GM10266 (cell line): ENCODE data around the gene BCL3.
A peak's percentile ranks its signal among the peaks of the same experiment; 100 is the strongest.

Experiments used
- DNase-seq: peaks from one replicate; pipeline ENCODE4 v3.0.0; 2012; ENCODE audit errors: extremely low spot score
- TF ChIP-seq, protein P1 (sequence below): IDR thresholded peaks from 2 replicates; pipeline ENCODE4 v1.5.1; 2012; ENCODE audit warnings: mild to moderate bottlenecking, low read depth; ENCODE audit not compliant: control insufficient read depth, insufficient read depth; ENCODE audit errors: missing control alignments

BCL3 gene

DNA sequence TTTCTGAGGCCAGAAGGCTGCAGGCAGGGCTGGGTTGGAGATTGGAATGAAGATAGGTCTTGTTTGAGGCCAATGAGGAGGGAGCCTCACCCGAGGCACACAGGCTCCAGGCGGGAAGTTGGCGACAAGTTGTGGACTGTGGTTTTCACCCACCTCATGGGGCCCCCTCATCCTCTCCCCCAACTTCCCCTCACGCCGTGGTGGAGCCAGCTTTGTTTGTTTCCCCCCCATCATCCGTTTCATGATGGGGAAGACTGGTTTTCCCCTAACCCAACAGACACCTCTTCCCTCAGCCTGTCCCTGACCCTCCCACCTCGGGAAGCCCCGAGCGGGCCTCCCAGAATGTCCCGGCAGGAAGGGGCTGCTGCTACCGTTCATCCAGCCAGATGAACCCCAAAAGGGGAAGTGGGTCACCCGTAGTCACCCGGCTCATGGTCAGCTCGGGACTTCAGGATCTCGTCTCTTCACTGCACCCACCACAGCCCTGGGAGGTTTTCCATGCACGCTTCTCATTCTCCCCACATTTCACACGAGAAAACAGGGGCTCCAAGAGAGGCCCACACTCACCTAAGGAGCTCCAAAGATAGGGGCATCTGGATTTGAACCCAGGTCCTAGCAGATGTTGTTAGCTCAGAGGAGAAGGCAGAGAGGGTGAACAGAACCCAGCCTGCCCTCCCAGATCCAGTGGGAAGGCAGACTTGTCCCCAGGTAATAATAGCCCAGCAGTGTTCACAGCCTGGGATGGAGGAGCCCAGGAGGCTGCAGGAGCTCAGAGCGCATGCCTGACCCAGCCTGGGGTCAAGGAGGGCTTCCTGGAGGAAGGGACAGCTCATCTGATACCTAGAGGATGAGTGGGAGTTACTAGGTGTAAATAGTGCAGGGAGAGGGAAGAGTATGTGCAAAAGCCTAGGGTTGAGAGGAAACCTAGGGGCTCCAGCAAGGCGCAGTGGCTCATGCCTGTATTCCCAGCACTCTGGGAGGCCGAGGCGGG is 26.1 kb upstream of the BCL3 start:
- DNase-seq = peak; percentile 64
- TF ChIP-seq, protein P1, sequence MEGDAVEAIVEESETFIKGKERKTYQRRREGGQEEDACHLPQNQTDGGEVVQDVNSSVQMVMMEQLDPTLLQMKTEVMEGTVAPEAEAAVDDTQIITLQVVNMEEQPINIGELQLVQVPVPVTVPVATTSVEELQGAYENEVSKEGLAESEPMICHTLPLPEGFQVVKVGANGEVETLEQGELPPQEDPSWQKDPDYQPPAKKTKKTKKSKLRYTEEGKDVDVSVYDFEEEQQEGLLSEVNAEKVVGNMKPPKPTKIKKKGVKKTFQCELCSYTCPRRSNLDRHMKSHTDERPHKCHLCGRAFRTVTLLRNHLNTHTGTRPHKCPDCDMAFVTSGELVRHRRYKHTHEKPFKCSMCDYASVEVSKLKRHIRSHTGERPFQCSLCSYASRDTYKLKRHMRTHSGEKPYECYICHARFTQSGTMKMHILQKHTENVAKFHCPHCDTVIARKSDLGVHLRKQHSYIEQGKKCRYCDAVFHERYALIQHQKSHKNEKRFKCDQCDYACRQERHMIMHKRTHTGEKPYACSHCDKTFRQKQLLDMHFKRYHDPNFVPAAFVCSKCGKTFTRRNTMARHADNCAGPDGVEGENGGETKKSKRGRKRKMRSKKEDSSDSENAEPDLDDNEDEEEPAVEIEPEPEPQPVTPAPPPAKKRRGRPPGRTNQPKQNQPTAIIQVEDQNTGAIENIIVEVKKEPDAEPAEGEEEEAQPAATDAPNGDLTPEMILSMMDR = no peak

DNA sequence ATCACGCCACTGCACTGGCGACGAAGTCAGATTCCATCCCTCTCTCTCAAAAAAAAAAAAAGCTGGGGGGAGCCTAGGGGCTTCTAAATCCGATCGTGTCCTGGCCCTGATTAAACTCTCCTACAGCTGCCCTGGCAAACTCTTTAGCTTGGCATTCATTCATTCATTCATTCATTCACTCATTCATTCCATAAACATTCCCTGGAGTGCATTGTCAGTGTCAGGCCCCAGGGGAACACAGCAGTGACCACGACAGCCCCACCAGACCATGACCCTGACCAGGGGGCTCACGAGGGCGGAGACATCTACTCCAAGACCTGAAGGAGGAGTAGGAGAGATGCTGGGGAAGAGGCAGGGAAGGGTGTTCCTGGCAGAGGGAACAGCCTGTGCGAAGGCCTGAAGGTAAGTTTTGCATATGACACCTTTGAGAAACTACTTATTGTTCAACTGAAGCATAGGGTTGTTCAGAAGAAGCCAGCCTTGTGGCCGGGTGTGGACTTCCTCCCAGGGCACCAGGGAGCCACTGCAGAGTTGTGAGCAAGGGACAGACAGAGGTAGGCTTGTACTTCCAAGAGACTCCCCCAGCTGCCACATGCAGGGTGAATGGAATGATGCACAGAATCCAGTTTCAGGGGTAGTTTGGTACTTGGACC is 25.1 kb upstream of the BCL3 start:
- DNase-seq = no peak
- TF ChIP-seq, protein P1 = no peak

DNA sequence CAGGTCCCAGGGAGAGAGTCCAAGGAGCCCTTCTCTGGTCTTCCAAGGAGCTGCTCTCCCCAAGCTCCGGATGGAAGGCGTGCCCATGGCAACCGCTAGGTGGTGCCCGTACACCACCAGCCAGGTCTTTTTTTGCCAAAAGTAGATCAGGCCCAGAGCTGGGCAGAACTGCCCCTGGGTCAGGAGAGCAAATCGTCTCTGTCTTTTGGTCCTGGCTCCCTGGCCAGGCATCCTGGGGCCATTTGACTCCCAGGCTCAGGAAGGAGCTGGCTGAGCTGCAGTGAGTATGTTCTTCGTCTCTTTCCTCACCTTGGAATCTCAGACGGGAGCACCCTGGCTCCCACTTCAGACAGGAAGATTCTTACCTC is 24.6 kb upstream of the BCL3 start:
- DNase-seq = peak; percentile 82
- TF ChIP-seq, protein P1 = peak; percentile 93

DNA sequence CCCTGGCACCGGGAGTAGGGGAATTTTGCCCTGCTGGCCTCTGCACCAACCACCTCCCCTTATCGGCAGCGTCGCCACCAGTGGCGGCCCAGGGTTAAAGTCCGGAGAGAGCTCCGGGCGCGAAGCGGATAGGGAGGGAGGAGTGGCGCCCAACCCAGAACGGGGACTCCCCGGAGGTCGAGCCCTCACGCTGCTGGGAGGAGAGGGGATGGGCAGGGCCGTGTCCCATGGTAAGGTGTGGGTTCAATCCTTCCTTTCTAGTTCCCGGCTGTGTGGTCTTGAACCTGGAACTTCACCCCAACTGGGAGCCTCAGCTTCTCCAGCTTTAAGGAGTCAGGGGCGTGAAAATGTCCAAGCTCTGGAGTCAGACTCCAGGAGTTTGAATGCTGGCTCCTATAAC is 23.3 kb upstream of the BCL3 start:
- DNase-seq = no peak
- TF ChIP-seq, protein P1 = no peak

DNA sequence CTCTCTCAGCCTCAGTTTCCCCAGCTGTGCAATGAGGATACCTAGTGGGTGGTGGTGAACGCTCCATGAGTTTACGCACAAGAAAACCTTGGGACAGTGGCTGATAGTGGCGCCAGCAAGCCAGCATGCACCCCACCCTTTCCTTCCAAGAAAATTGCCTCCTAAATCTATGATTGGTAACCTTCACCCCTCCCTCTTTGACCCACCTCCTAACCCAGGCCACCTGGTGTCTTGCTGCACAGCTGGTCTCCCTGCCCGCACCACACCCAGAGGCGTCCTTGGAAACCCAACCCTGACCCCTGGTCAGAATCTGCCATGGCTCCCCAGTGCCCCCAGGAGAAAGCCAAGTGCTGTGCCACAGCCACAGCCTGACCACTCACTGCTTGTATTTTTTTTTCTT is 22.8 kb upstream of the BCL3 start:
- TF ChIP-seq, protein P1 = no peak
- DNase-seq = no peak

DNA sequence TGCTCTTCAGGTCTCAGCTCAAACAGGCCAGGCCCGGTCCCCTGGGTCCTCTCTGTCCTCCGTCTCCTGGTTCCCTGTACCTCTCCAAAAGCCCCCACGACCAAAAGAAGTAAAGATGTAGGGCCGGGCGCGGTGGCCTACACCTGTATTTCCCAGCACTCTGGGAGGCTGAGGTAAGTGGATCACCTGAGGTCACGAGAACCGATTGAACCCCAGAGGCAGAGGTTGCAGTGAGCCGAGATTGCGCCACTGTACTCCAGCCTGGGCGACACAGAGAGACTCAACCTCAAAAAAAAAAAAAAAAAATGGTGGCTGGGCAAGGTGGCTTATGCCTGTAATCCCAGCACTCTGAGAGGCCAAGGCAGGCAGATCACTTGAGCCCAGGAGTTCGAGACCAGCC is 22.0 kb upstream of the BCL3 start:
- TF ChIP-seq, protein P1 = no peak

DNA sequence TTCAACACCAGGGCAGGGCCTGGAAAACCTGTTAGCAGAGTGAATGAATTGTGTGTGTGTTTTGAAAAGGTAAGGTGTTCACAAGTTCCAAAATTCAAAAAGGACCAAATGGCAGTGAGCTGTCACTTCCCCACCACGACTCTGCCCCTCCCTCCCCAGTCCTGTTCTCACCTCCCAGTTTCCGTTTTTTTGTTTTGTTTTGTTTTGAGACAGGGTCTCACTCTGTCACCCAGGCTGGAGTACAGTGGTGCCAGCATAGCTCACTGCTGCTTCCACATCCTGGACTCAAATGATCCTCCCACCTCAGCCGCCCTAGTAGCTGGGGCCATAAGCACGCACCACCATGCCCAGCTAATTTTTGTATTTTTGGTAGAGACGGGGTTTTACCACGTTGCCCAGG is 20.3 kb upstream of the BCL3 start:
- no peak for DNase-seq
- TF ChIP-seq, protein P1 = no peak

More for the DNA sequence above, 22.0 kb upstream of the BCL3 start:
- no peak for DNase-seq
